A549 (cell line): ENCODE measurements around the gene PNPLA7. TPM values are rescaled to one million over a fixed set of nuclear protein-coding genes. Genes with fewer than 3 reads are reported as not detected.

Experiments
- ATAC-seq, 2 experiments: fragments of 200-7000 bp in 1 of 2; fragments of >200 bp in 1 of 2; cut with Nextera tagmentation in 1 of 2; cut with Tn5 transposase in 1 of 2; 3 replicates each; pipeline versions ENCODE4 v1.8.0 to v1.9.1; 2018 to 2020; ENCODE audit warnings: mild to moderate bottlenecking in 1 of 2, moderate library complexity in 1 of 2
- CTCF ChIA-PET: fragments of 300-600 bp; sonication (Branson Sonifier 250); formaldehyde crosslinking; extraction: SDS; loops from one replicate; lab custom pipeline; 2021; ENCODE audit warnings: antibody characterized with exemption, inconsistent platforms; lab: Yijun Ruan, JAX
- POLR2A ChIA-PET: fragments of 350-600 bp; formaldehyde crosslinking; extraction: SDS; loops from one replicate; lab custom pipeline; 2021; ENCODE audit warnings: antibody characterized with exemption, inconsistent platforms; lab: Yijun Ruan, JAX
- DNase-seq, 2 experiments: peaks; one replicate each; pipeline versions ENCODE4 v3.0.0 to v3.0.0-alpha.2; 2011 to 2016; ENCODE audit warnings: low read depth in 1 of 2, low spot score in 1 of 2
- FAIRE-seq: peaks from 2 replicates; lab custom pipeline; 2011; peaks lifted over from hg19 to GRCh38; lab: Jason Lieb, UNC
- H3K27ac ChIP-seq, 2 experiments: fragments of >200 bp; sonication (Bioruptor Twin); formaldehyde crosslinking; 3 replicates each; pipeline ENCODE4 v1.5.1; 2016 to 2017
- H3K4me1 ChIP-seq: fragments of >200 bp; sonication (Bioruptor Twin); formaldehyde crosslinking; 3 replicates; pipeline ENCODE4 v1.6.1; 2016
- H3K4me2 ChIP-seq: fragments of >200 bp; sonication (Bioruptor Twin); formaldehyde crosslinking; 3 replicates; pipeline ENCODE4 v1.6.1; 2016
- H3K4me3 ChIP-seq: fragments of >200 bp; sonication (Bioruptor Twin); formaldehyde crosslinking; 3 replicates; pipeline ENCODE4 v1.5.1; 2016
- H3K9me3 ChIP-seq: fragments of >200 bp; sonication (Bioruptor Twin); formaldehyde crosslinking; 3 replicates; pipeline ENCODE4 v1.6.1; 2016
- CBX8 ChIP-seq: fragments of 200-600 bp; sonication (generic); IDR thresholded peaks from 2 replicates; pipeline ENCODE4 v1.6.1; 2016
- EHMT2 ChIP-seq: fragments of 200-600 bp; sonication (generic); IDR thresholded peaks from 2 replicates; pipeline ENCODE4 v1.6.1; 2016; ENCODE audit warnings: antibody characterized with exemption, low read depth, mild to moderate bottlenecking, moderate library complexity
- ESRRA ChIP-seq: fragments of 150-350 bp; IDR thresholded peaks from 2 replicates; pipeline ENCODE4 v1.6.1; 2014; ENCODE audit warnings: mild to moderate bottlenecking, low read length, borderline replicate concordance
- FOSB ChIP-seq: fragments of 250-450 bp; sonication (Bioruptor Pico); IDR thresholded peaks from 2 replicates; pipeline ENCODE4 v1.5.0; 2020; ENCODE audit warnings: mild to moderate bottlenecking, moderate library complexity
- HES2 ChIP-seq: fragments of >200 bp; sonication (Bioruptor Twin); formaldehyde crosslinking; IDR thresholded peaks from 2 replicates; pipeline ENCODE4 v1.6.1; 2016
- HMGXB4 ChIP-seq: fragments of 250-450 bp; sonication (Bioruptor Pico); IDR thresholded peaks from 2 replicates; pipeline ENCODE4 v1.5.0; 2021; ENCODE audit warnings: mild to moderate bottlenecking, moderate library complexity, borderline replicate concordance
- HOXA7 ChIP-seq: fragments of 250-450 bp; sonication (Bioruptor Pico); IDR thresholded peaks from 2 replicates; pipeline ENCODE4 v1.5.0; 2020; ENCODE audit warnings: mild to moderate bottlenecking, moderate library complexity
- HOXB13 ChIP-seq: fragments of 250-450 bp; sonication (Bioruptor Pico); IDR thresholded peaks from 2 replicates; pipeline ENCODE4 v1.5.0; 2020; ENCODE audit warnings: low read depth, mild to moderate bottlenecking, moderate library complexity
- JUN ChIP-seq, 2 experiments: fragments of >200 bp; sonication (Bioruptor Twin); formaldehyde crosslinking; IDR thresholded peaks; 2 replicates in 1 of 2; 3 replicates in 1 of 2; pipeline ENCODE4 v1.6.1; 2016 to 2017
- KDM1A ChIP-seq: fragments of 200-600 bp; sonication (generic); IDR thresholded peaks from 2 replicates; pipeline ENCODE4 v1.6.1; 2016; ENCODE audit warnings: low read depth, mild to moderate bottlenecking
- MYC ChIP-seq: IDR thresholded peaks from 2 replicates; pipeline ENCODE4 v1.6.1; 2012; ENCODE audit warnings: mild to moderate bottlenecking, inconsistent platforms, low read length, improper control_type of control experiment, borderline replicate concordance
- NPAS2 ChIP-seq: fragments of 250-450 bp; sonication (Bioruptor Pico); IDR thresholded peaks from 2 replicates; pipeline ENCODE4 v1.8.0; 2022; ENCODE audit warnings: mild to moderate bottlenecking, moderate library complexity, borderline replicate concordance
- PHF8 ChIP-seq: fragments of 200-600 bp; sonication (generic); IDR thresholded peaks from 2 replicates; pipeline ENCODE4 v1.6.1; 2016; ENCODE audit warnings: low read depth, mild to moderate bottlenecking, antibody characterized with exemption, moderate library complexity, borderline replicate concordance
- POLR2AphosphoS2 ChIP-seq: conservative IDR thresholded peaks from 2 replicates; pipeline ENCODE4 v1.6.1; 2012; ENCODE audit warnings: low read length, improper control_type of control experiment, inconsistent platforms
- RAD21 ChIP-seq, 2 experiments: fragments of >200 bp in 1 of 2; sonication (Bioruptor Twin) in 1 of 2; formaldehyde crosslinking in 1 of 2; IDR thresholded peaks in 1 of 2; conservative IDR thresholded peaks in 1 of 2; 2 replicates in 1 of 2; 3 replicates in 1 of 2; pipeline ENCODE4 v1.6.1; 2012 to 2018; ENCODE audit warnings: inconsistent platforms in 1 of 2
- REST ChIP-seq: fragments of 200-600 bp; sonication (generic); IDR thresholded peaks from 2 replicates; pipeline ENCODE4 v1.6.1; 2016; ENCODE audit warnings: antibody characterized with exemption, mild to moderate bottlenecking, moderate library complexity
- TP53 ChIP-seq: fragments of 250-450 bp; sonication (Bioruptor Pico); IDR thresholded peaks from 2 replicates; pipeline ENCODE4 v1.5.0; 2021; ENCODE audit warnings: mild to moderate bottlenecking, moderate library complexity
- USF2 ChIP-seq: fragments of 450-650 bp; IDR thresholded peaks from 2 replicates; pipeline ENCODE4 v1.6.1; 2014; ENCODE audit warnings: antibody characterized with exemption
- ZNF302 ChIP-seq: fragments of 250-450 bp; sonication (Bioruptor Pico); IDR thresholded peaks from 2 replicates; pipeline ENCODE4 v1.9.0; 2021; ENCODE audit warnings: inconsistent platforms, mild to moderate bottlenecking, moderate library complexity
- WGBS: methylation state at CpG from one replicate; pipeline ENCODE4 v1.1.6; 2017; ENCODE audit errors: missing lambda C conversion rate; 5-methylcytosine and 5-hydroxymethylcytosine counted together
- polyA plus RNA-seq, 4 experiments: library from polyadenylated mRNA; depleted of rRNA in 3 of 4; stranded (reverse); fragments of >200 nt; fragmentation: RNase III in 1 of 4; extraction: RNeasy Plus Mini Kit Qiagen cat#74134 plus additional on column Dnase treatment in 1 of 4; gene quantifications; 2 replicates in 3 of 4; 3 replicates in 1 of 4; pipeline ENCODE4 v1.2.3, GENCODE V29; 2011 to 2017

Gene PNPLA7
- polyA plus RNA-seq, 2 of the 4 experiments (the other 2 are of a cell fraction): 0.31 to 1.1 TPM

GRCh38 chr9:137498720-137499150 is 51.5 kb downstream of the PNPLA7 start:
- ChIA-PET CTCF (interaction anchor here (0.6 kb wide), 1 partner anchor 155 kb away, joined by 3 read pairs; no protein-coding TSS in a partner anchor), POLR2A (no interaction called here)
- WGBS: 72% methylated on average over 11 of the region's 16 CpGs
- DNase-seq: no peak
- TF ChIP-seq MYC: no peak
- no peak for TF ChIP-seq TP53 (CRISPR knock-in tag)
- no peak for TF ChIP-seq HOXB13 (CRISPR knock-in tag)
- no peak for TF ChIP-seq HMGXB4
- no peak for TF ChIP-seq EHMT2
- no peak for TF ChIP-seq HES2
- TF ChIP-seq PHF8: no peak
- Histone ChIP-seq H3K4me1 (peaks cover 5% of the 10 kb centered on the region; the same call in 2 of the 3 replicates), H3K4me3 (no peak overlapping the region), H3K27ac (no peak overlapping the region), H3K4me2 (no peak overlapping the region), H3K9me3 (no peaks in the 10 kb centered on the region)
- ATAC-seq: no peak
- FAIRE-seq: no peak

- H3K4me1 ChIP-seq: peaks cover 5% of the 10 kb centered on the region; the same call in 2 of the 3 replicates
- no peak for ATAC-seq
- DNase-seq: no peak
- H3K9me3 ChIP-seq: no peaks in the 10 kb centered on the region
- no peak for TF ChIP-seq TP53 (CRISPR knock-in tag)
- TF ChIP-seq KDM1A: no peak
- TF ChIP-seq CBX8: no peak
- TF ChIP-seq POLR2AphosphoS2: no peak
- TF ChIP-seq ESRRA: no peak
- no peak for TF ChIP-seq NPAS2 (CRISPR knock-in tag)
- TF ChIP-seq HOXA7: no peak
- no peak for TF ChIP-seq REST
- TF ChIP-seq JUN (IDR thresholded peaks at IDR 0.05): no peak
- TF ChIP-seq ZNF302 (CRISPR knock-in tag): no peak
- TF ChIP-seq USF2: no peak
- no peak for TF ChIP-seq RAD21 (conservative IDR thresholded peaks at IDR 0.05 in 1 of 2, IDR thresholded peaks at IDR 0.05 in 1 of 2)
- TF ChIP-seq FOSB (CRISPR knock-in tag): no peak
- ChIA-PET POLR2A (no interaction called here), CTCF (interaction anchor here (1.2 kb wide), 1 partner anchor 12 kb away, joined by 4 read pairs; no protein-coding TSS in a partner anchor)
- H3K4me2 ChIP-seq: no peak overlapping the region
- no peak overlapping the region for H3K27ac ChIP-seq
- 84% methylated on average over 27 of the region's 36 CpGs for WGBS
- FAIRE-seq: no peak
- no peak overlapping the region for H3K4me3 ChIP-seq
These were observed 52.1 kb downstream of the PNPLA7 start for GRCh38 chr9:137497921-137498719.
